BLaER1 (cell line): ENCODE data around the gene AGPAT2.

Experiments
- H3K27ac ChIP-seq: shearing (Covaris generic); formaldehyde crosslinking; 2 replicates; pipeline ENCODE4 v1.8.1; 2022
- H3K27me3 ChIP-seq: shearing (Covaris generic); formaldehyde crosslinking; 2 replicates; pipeline ENCODE4 v1.8.1; 2022
- H3K36me3 ChIP-seq: shearing (Covaris generic); formaldehyde crosslinking; 2 replicates; pipeline ENCODE4 v1.8.1; 2022
- H3K4me1 ChIP-seq: shearing (Covaris generic); formaldehyde crosslinking; 2 replicates; pipeline ENCODE4 v1.8.1; 2022
- H3K4me2 ChIP-seq: shearing (Covaris generic); formaldehyde crosslinking; 2 replicates; pipeline ENCODE4 v1.8.1; 2022
- H3K4me3 ChIP-seq: shearing (Covaris generic); formaldehyde crosslinking; 2 replicates; pipeline ENCODE4 v1.8.1; 2022
- H3K9ac ChIP-seq: shearing (Covaris generic); formaldehyde crosslinking; 2 replicates; pipeline ENCODE4 v1.8.1; 2022
- H3K9me3 ChIP-seq: shearing (Covaris generic); formaldehyde crosslinking; 2 replicates; pipeline ENCODE4 v1.8.1; 2022
- H4K20me1 ChIP-seq: shearing (Covaris generic); formaldehyde crosslinking; 2 replicates; pipeline ENCODE4 v1.8.1; 2022
- Cebpa-rat ChIP-seq: shearing (Covaris generic); IDR thresholded peaks from 2 replicates; pipeline ENCODE4 v1.8.1; 2022

Gene AGPAT2

DNA sequence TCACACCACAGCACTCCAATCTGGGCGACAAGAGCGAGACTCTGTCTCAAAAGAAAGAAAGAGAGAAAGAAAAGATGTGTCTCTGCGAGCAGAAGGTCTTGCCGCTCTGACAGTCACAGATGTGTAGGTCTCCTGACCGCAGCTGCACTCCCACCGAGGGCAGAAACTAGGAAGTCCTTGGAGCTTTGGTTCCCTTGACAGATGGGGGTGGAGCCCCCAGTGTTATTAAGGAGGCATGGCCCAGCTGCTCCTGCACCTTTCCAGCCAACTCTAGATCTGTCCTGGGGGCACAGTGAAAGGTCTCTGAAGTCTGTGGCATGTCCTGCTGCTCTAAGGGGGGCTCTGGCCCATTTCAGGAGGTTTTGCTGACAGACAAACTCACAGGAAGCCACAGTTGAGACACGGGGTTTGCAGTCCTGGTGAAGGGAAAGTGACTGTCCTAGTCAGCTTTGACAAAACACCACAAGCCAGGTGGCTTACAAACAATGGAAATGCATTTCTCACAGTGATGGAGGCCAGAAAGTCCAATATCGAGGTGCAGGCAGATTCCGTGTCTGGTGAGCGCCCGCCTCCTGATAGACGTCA, 16.1 kb upstream of the AGPAT2 start:
- Histone ChIP-seq H3K4me1 (peaks cover 96% of the 10 kb centered on the region), H3K9ac (0 out of 2 replicates have a peak overlapping the region, but pooled peaks have one; percentile 48), H3K36me3 (no peaks in the 10 kb centered on the region), H3K9me3 (no peaks in the 10 kb centered on the region), H4K20me1 (no peaks in the 10 kb centered on the region), H3K27ac (peak overlapping the region; percentile 59), H3K27me3 (no peaks in the 10 kb centered on the region), H3K4me2 (peak overlapping the region; percentile 90), H3K4me3 (no peak overlapping the region)
- TF ChIP-seq Cebpa-rat = no peak

DNA sequence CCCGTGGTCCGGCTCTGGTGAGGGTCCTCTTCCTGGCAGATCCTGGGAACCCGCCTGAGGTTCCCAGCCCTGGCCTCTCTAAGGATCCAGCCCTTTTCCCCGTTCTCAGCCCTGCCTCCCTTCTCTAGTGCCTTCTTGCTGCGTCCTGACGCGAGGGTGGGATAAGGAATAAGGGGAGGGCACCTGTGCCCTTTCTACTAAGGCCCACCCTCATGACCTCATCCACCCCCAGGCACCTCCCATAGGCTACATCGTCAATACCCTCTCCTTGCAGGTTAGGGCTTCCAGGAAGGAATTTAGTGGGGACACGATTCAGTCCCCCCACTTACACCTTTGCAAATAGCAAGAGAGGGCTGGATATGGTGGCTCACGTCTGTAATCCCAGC, 14.4 kb upstream of the AGPAT2 start:
- Histone ChIP-seq H3K4me1 (peaks cover 93% of the 10 kb centered on the region), H3K36me3 (no peaks in the 10 kb centered on the region), H3K4me2 (peak overlapping the region; percentile 90), H4K20me1 (no peaks in the 10 kb centered on the region), H3K27ac (peak overlapping the region; percentile 72), H3K9me3 (no peaks in the 10 kb centered on the region), H3K4me3 (peak overlapping the region; percentile 53), H3K27me3 (no peaks in the 10 kb centered on the region), H3K9ac (peak overlapping the region; percentile 72)
- no peak for TF ChIP-seq Cebpa-rat

DNA sequence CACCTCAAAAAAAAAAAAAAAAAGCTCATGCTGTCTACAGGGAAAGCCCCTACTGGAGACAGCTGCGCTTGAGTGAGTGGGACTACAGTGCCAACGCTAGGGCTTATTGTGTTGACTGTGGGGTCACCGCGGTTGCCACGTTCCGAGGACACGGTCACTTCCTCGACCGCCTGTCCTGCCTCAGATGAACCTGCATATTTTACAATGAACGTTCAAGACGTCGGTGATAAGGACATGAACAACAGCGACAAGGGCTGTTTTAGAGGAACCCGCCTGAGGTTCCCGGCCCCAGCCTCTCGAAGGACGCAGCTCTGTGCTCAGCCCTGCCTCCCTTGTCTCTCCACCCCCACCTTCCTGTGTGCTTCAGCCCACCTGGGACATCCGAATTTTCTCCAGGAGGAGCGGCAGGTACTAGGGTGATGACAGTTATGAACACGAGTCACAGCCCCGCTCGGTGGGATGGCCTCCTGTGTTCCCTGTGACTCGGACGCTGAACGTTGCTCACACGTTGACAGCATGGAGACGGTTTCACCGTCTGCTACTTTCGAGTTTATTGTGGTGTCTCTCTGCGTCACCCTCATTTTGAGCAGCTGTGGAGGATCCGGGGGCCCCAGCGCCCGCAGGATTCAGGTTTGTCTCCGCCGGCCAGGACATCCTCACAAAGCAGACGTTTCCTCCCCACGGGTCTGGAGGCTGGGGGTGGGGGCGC, 13.9 kb upstream of the AGPAT2 start:
- TF ChIP-seq Cebpa-rat = no peak
- peak overlapping the region; percentile 72 for H3K9ac ChIP-seq
- peak overlapping the region; percentile 90 for H3K4me2 ChIP-seq

DNA sequence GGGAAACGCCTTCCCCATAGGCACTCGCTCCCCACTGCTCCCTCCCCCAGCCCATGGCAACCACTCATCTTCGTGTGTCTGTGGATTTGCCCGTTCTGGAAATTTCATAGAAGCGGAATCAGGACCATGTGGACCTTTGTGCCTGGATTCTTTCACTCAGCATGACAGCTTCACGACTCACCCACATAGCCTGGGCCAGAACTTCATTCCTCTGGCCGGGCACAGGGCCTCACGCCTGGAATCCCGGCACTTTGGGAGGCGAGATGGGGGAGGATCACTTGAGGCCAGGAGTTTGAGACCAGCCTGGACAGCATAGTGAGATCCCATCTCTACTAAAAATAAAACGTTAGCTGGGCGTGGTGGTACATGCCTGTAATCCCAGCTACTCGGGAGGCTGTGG, 13.0 kb upstream of the AGPAT2 start:
- H3K4me2 ChIP-seq = peak overlapping the region; percentile 90

More for the DNA sequence above, 13.9 kb upstream of the AGPAT2 start:
- Histone ChIP-seq H4K20me1 (no peaks in the 10 kb centered on the region), H3K4me1 (peaks cover 97% of the 10 kb centered on the region), H3K9me3 (no peaks in the 10 kb centered on the region), H3K4me3 (peak overlapping the region; percentile 53), H3K27ac (peak overlapping the region; percentile 72), H3K36me3 (no peaks in the 10 kb centered on the region), H3K27me3 (no peaks in the 10 kb centered on the region)

DNA sequence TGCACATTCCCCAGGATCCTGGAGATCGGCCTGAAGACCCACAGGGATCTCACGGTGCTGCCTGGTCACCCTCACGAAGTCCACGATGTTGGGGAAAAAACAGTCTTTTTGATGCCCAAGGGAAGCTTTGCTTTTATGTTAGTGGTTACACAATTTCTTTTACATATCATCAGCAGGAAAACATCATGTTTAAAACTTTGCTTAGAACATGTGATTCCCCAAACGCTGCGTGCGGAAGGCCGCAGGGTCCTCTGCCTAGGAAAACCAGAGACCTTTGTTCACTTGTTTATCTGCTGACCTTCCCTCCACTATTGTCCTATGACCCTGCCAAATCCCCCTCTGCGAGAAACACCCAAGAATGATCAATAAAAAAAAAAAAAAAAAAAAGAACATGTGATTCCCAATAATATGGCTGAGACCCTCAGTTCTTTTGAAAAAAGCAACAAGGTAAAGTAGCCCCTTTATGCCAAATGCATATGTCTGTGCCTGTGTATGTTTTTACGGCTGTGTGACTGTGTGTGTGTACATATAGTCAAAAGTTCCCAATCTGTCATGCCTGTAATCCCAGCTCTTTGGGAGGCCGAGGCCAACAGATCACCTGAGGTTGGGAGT, 11.5 kb upstream of the AGPAT2 start:
- H3K27ac ChIP-seq = no peak overlapping the region
- no peak overlapping the region for H3K9ac ChIP-seq
- H3K4me2 ChIP-seq = peak overlapping the region; percentile 90
- no peak for TF ChIP-seq Cebpa-rat
- H3K36me3 ChIP-seq = no peaks in the 10 kb centered on the region
- H3K4me1 ChIP-seq = peaks cover 96% of the 10 kb centered on the region
- H3K27me3 ChIP-seq = no peaks in the 10 kb centered on the region
- H4K20me1 ChIP-seq = no peaks in the 10 kb centered on the region
- no peak overlapping the region for H3K4me3 ChIP-seq
- H3K9me3 ChIP-seq = no peaks in the 10 kb centered on the region

More for the DNA sequence above, 13.0 kb upstream of the AGPAT2 start:
- Histone ChIP-seq H4K20me1 (no peaks in the 10 kb centered on the region), H3K4me1 (peaks cover 97% of the 10 kb centered on the region), H3K36me3 (no peaks in the 10 kb centered on the region), H3K27me3 (no peaks in the 10 kb centered on the region), H3K4me3 (peak overlapping the region; percentile 53; the same call in 1 of the 2 replicates), H3K9ac (no peak overlapping the region), H3K27ac (no peak overlapping the region), H3K9me3 (no peaks in the 10 kb centered on the region)
- TF ChIP-seq Cebpa-rat = no peak

DNA sequence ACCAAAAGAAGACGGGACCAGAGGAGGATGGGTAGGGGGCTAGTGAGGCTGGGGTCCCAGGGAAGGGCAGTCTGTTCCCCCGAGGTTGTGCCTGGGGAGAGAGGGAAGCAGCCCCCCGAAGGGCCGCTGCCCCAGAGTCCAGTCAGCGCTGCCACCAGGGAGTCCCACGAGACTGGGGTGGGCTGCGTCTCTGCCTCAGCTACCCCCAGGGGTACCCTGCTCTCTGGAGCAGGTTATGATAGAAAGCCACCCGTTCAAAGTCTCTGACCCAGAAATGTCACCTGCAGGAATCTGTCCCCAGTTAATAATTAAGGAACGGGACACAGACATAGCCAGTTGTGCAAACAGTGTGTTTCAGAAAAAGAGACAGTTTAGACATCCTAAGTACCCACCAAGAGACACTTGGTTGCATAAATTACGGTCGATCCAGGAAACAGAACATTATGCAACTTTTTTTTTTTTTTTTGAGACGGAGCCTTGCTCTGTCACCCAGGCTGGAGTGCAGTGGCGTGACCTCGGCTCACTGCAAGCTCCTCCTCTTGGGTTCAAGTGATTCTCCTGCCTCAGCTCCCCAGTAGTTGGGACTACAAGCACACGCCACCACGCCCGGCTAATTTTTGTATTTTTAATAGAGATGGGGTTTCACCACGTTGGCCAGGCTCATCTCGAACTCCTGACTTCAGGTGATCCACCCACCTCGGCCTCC, 10.7 kb upstream of the AGPAT2 start:
- Histone ChIP-seq H3K27me3 (no peaks in the 10 kb centered on the region), H3K4me3 (no peak overlapping the region), H3K36me3 (no peaks in the 10 kb centered on the region), H3K4me1 (peaks cover 89% of the 10 kb centered on the region), H3K9ac (peak overlapping the region; percentile 2; the same call in 1 of the 2 replicates), H4K20me1 (no peaks in the 10 kb centered on the region), H3K9me3 (no peaks in the 10 kb centered on the region), H3K4me2 (peak overlapping the region; percentile 90), H3K27ac (peak overlapping the region; percentile 40)
- peak; percentile 66; the same call in 1 of the 2 replicates for TF ChIP-seq Cebpa-rat

DNA sequence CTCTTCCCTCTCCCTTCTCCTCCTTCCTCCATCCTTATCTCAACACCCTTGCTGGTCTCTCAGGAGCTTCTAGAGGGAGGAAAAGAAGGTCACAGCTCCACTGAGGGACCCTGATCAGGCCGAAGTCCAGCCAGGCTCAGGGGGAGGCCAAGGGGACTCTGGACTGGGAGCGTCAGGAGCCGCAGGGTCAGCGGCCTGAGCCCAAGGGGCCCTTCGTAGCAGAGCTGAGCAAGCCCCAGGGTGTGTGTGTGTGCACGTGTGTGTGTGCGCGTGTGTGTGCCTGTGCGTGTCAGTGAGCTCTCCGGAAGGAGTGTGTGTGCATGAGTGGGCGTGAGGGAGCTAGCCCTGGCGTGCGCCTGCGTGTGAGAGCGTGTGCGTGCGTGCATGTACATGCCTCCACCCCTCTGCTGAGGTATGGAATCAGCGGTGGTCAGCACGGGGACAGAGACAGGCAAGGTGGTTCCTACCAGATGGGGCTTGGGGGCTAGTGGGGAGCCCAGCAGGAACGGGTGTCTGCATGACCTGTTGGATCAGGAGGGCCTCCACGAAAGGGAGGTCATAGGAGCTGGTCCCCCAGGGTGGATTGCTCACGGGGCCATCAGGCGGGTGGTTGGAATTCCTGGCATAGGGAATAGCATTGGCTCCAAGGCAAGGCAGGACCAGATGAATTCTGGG, 10.0 kb upstream of the AGPAT2 start:
- no peaks in the 10 kb centered on the region for H3K27me3 ChIP-seq
- no peaks in the 10 kb centered on the region for H3K36me3 ChIP-seq
- peak overlapping the region; percentile 2; the same call in 1 of the 2 replicates for H3K9ac ChIP-seq
- H3K4me1 ChIP-seq = peaks cover 82% of the 10 kb centered on the region
- H3K9me3 ChIP-seq = no peaks in the 10 kb centered on the region
- no peak overlapping the region for H3K4me3 ChIP-seq
- TF ChIP-seq Cebpa-rat = no peak
- H3K4me2 ChIP-seq = peak overlapping the region; percentile 90
- H4K20me1 ChIP-seq = no peaks in the 10 kb centered on the region
- H3K27ac ChIP-seq = peak overlapping the region; percentile 40

DNA sequence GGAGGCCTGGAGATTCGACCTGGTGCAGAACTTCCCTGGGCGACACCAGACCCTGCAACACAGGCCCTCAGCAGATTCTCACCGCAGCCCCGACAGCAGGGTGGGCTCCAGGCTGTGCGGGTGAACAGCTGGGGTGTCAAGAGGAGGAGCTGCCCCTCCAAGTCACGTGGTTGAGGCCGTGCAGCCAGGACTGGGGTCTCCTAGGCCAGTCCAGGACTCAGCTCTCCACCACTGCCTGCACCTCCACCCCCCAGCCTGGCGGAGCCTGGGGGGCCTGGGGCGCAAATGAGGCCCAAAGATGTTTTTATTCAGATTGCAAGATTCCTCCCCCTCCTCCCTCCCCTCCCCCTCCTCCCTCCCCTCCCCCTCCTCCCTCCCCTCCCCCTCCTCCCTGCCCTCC, 9.2 kb upstream of the AGPAT2 start:
- no peaks in the 10 kb centered on the region for H3K27me3 ChIP-seq
- H3K9me3 ChIP-seq = no peaks in the 10 kb centered on the region
- H3K9ac ChIP-seq = no peak overlapping the region
- H3K27ac ChIP-seq = peak overlapping the region; percentile 11; the same call in 1 of the 2 replicates
- no peaks in the 10 kb centered on the region for H4K20me1 ChIP-seq
- peak overlapping the region; percentile 78 for H3K4me2 ChIP-seq
- no peaks in the 10 kb centered on the region for H3K36me3 ChIP-seq
- peaks cover 81% of the 10 kb centered on the region for H3K4me1 ChIP-seq
- TF ChIP-seq Cebpa-rat = no peak
- no peak overlapping the region for H3K4me3 ChIP-seq

DNA sequence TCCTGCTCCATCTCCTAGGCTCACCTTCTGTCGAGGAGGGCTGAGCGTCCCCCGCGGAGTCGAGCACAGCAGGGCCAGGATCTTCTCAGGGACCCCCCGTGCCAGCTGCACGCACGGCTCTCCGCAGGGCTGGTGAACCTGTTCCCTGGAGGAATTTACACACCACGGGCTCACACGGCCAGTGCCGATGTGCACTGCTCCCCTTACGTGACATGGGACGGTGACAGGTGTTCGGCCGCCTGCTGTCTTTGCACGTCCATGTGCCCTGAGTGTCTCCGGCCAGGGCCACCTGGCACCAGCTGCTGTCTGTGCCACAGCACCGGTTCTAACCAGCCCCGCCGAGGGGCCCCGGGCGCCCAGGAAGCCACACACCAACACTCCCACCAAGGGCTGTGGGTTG, 8.7 kb upstream of the AGPAT2 start:
- Histone ChIP-seq H3K9ac (no peak overlapping the region), H3K27ac (peak overlapping the region; percentile 11; the same call in 1 of the 2 replicates), H3K4me1 (peaks cover 81% of the 10 kb centered on the region)

More for the DNA sequence above, 8.7 kb upstream of the AGPAT2 start:
- no peaks in the 10 kb centered on the region for H3K27me3 ChIP-seq
- H4K20me1 ChIP-seq = no peaks in the 10 kb centered on the region
- no peaks in the 10 kb centered on the region for H3K9me3 ChIP-seq
- no peak for TF ChIP-seq Cebpa-rat
- peak overlapping the region; percentile 78 for H3K4me2 ChIP-seq
- no peak overlapping the region; the same call in 1 of the 2 replicates for H3K4me3 ChIP-seq
- H3K36me3 ChIP-seq = no peaks in the 10 kb centered on the region
